Amygdala (tissue), 56 donors: ENCODE results near the gene APLF.

Experiments used
- DNase-seq, 56 donors: peaks; one replicate each; lab custom pipeline; 2025; lab: John Stamatoyannopoulos, UW

Gene APLF, protein sequence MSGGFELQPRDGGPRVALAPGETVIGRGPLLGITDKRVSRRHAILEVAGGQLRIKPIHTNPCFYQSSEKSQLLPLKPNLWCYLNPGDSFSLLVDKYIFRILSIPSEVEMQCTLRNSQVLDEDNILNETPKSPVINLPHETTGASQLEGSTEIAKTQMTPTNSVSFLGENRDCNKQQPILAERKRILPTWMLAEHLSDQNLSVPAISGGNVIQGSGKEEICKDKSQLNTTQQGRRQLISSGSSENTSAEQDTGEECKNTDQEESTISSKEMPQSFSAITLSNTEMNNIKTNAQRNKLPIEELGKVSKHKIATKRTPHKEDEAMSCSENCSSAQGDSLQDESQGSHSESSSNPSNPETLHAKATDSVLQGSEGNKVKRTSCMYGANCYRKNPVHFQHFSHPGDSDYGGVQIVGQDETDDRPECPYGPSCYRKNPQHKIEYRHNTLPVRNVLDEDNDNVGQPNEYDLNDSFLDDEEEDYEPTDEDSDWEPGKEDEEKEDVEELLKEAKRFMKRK

GRCh38 chr2:68467077-68467960 is at the start of gene APLF, which contains the start of gene FBXO48:
TSS of gene APLF (plus strand) at chr2:68467585. CDS start at chr2:68467732, 147 bp downstream.
TSS of gene FBXO48 (minus strand) at chr2:68467294. CDS start at chr2:68465145, 2,149 bp downstream.
- peak; percentile 68 to 99 (median 97) for DNase-seq

DNA sequence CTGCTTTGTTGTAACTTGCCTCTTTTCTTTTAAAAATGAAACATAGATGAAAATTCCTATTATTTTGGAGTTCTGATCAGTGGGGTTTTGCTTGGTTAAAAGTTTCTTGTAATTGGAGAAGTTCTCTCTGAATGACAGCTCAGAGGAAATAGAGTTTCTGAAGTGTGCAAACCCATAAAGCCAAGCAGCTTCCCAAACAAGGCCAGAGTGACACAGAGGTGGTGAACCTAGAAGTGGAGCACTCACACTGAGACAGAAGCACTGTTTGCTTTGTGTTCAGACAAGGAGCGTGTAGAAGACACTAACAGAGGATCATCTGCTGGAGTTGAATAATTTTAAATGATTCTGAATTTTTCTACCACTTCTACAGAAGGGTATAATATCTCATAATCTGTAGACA is 49.5 kb upstream of the APLF start:
- no peak for DNase-seq

GRCh38 chr2:68418419-68418818 is 49.0 kb upstream of the APLF start:
- DNase-seq = peak in 5 of 56 donors; percentile 3 to 42 (median 17)

- no peak for DNase-seq
Measured at GRCh38 chr2:68418855-68419254, 48.5 kb upstream of the APLF start.

DNA sequence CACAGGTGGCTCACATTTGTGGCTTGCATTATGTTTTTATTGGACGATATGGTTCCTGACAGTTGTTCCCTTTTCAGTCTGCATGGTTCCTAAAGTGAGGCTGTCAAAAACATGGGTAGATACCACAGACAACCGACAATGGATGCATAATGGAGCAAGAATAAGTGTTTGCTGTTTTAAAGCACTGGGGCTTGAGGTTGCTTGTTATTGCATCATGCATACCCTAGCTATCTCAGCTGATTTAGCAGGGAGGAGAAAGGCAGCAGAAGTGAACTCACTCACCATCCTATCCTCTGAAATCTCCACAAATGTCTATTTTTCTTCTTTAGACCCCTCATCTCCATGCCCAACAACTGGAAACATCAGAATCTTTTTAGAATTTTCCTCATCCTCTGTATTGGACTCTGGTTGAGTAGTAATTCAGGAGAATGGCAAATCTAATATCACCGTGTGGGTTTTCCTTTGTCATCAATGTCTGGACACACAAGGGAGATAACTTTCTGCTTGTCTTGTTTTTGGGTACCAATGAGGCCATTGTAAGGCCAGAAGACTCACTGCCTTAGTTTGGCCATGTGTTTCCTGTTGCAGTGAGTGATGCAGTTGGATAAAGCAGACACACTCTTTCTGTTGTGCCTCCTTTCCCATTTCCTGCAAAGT is 47.0 kb upstream of the APLF start:
- no peak for DNase-seq

GRCh38 chr2:68423966-68424650 is 43.3 kb upstream of the APLF start:
- no peak for DNase-seq

- DNase-seq = no peak
Measured at GRCh38 chr2:68425503-68425902, 41.9 kb upstream of the APLF start.

DNA sequence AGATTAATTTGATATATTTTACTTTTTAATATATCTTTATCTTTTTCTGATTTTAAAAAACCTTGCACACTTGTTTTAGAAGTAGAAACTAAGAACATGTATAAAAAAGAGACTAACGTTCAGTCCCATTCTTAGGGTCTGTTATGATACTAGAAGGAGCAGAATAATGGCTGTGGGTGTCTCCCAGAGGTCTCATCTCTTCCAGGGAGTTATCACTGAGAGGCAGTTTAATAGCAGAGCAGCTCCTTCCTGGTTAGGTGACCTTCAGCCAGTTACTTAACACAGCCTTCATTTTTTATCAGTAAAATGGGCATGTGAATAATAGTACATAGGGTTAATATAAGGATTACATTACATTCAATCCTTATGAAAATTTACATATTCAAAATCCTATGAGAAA is 40.9 kb upstream of the APLF start:
- DNase-seq = no peak

- no peak for DNase-seq
Measured at GRCh38 chr2:68426848-68427579, 40.4 kb upstream of the APLF start.

DNA sequence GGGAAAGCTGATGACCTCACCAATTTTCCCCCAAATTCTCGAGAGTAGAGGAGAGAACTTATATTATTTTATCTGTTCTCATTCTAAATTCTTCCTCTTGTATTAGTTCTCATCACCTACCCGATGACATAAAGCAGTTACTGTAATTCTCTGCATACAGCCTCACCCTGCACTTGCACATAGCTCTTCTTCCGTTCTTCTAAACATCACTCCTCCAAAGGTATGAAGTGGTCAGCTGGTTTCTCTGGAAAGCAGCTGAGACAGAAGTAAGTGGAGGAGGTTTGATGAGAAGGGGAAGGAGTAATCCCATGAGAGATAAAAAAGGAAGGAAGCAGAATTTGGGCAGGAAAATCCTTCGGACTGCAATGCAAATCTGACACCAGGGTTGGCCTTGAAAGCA is 39.3 kb upstream of the APLF start:
- no peak for DNase-seq

DNA sequence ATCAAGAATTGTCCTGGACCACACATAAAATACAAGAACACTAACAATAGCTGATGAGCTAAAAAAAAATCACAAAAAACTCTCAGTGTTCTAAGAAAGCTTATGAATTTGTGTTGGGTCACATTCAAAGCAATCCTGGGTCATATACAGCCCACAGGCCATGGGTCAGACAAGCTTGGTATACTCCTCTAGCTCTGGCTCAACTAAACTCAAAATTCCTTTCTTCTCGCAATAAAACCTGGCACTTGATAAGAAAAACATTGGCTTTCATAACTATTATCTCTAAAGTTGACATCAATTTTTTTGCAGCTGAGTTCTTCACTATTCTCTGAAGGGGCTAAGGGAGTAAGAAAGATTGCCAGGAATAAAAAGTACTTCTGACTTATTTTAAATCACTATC is 38.6 kb upstream of the APLF start:
- no peak for DNase-seq

GRCh38 chr2:68429311-68429826 is 38.0 kb upstream of the APLF start:
- DNase-seq = no peak

- no peak for DNase-seq
Measured at GRCh38 chr2:68431316-68431972, 35.9 kb upstream of the APLF start.

DNA sequence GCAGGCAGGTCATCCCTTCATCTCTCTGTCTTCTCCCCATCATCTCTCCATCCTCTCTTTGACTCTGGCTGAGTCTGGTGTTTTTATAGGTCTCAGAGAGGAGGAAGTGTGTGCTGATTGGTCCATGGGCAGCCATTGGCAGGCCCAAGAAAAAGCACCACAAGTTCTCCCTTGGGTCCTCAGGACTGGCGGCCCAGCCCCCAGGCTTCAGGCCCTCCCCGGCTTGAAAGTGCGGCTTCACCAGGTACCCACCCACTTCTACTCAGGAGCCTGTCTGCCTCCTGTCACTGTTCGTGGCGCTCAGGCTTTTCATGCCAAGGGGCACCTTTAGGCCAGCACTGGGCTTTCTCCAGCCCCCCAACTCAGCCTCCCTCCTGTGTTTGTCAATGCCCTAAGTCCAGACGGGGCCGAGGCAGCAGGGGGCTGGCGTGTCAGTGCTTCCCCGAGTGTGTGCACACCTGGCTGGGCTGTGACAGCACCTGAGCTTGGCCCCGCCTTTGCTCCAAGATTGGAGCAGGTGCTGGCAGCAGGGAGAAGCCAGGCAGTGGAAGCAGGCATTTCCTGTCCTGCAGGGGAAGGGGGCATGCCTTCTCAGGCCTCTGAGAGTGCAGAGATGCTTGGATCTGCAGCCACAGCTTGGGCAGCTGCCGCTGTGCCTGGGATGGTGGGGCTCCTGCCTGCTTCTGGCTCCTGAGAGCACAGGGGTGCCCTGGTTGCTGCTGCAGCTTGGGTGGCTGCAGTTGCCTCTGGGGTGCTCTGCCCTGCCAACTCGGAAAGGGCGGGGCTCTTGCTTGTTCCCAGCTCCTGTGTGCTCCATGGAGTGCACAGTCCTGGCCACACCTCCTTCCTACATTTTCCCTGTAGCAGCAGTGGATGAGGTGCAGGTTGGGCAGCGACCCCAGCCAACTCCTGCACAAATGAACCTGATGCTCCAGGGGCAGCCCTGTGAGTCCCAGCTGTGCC is 34.4 kb upstream of the APLF start:
- DNase-seq = no peak

DNA sequence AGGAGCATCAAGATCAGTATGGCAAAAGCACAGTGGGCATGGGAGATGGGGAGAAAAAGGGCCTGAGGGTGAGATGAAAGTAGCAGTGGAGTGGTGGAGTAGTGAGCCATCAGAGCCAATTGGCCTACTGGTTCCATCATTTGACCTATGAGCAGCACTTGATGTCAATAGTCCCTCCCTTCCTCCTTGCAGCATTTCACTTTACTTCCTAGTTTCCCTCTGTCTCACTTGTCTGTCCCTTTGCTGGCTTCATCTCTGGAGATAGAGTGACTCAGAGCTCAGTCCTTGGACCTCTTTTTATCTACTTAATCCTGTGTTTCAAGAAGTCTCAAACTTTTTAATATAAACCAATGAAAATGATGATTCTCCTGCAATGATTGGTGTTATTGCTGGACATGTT is 32.4 kb upstream of the APLF start:
- DNase-seq = no peak

DNA sequence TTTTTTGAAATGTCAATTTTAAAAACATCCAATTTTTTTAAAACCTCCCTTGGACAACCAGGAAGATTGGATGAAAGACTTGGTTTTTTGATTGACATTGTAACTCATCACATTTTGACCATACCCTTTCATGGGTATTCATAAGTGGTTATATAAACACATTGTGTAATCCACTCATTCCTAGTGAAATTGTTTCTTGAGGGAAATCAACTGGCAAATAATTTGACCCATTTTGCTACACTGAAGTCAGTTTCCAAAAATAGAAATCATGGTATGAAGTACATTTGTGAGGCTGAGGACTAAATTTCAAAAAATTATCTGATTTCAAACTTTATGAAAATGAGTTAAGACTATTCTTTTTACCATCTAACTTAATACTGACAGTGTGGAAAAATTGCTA is 31.8 kb upstream of the APLF start:
- DNase-seq = no peak

DNA sequence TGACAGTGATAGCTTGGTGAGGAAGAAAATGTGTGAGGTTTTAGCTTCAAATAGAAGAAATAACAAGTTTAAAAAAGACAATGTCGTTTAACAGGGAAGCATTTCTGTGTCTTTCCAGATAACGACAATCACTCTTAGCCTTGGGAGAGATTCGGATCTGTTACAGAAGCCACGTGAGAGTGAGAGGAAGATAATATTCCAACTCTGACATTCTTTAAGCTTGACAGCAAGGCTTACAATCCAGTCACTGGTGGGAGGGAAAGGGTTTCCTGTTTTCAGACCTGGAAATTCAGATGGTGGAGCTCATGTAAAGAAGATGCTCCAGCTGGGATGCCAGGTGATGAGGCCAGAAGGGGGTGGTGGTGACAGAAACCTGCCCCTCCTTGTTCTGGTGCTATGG is 31.1 kb upstream of the APLF start:
- DNase-seq = no peak
